HCT116 (cell line): ENCODE results near the gene POLE.

Experiments used
- CTCF ChIP-seq, 3 experiments: fragments of 200-600 bp in 1 of 3; sonication (generic) in 1 of 3; IDR thresholded peaks in 2 of 3; conservative IDR thresholded peaks in 1 of 3; 2 replicates each; pipeline ENCODE4 v1.5.1; 2012 to 2017; ENCODE audit warnings: low read depth in 2 of 3, low read length in 2 of 3, antibody characterized with exemption in 1 of 3, borderline replicate concordance in 1 of 3, control low read depth in 1 of 3, mild to moderate bottlenecking in 1 of 3, mixed read lengths in 1 of 3, mixed run types in 1 of 3, moderate library complexity in 1 of 3; ENCODE audit not compliant: insufficient read depth in 1 of 3
- EZH2 ChIP-seq: fragments of 200-600 bp; sonication (generic); IDR thresholded peaks from 2 replicates; pipeline ENCODE4 v1.6.1; 2017; ENCODE audit warnings: antibody characterized with exemption, mixed run types
- MAX ChIP-seq: IDR thresholded peaks from 2 replicates; pipeline ENCODE4 v1.6.1; 2012
- POLR2A ChIP-seq: IDR thresholded peaks from 2 replicates; pipeline ENCODE4 v1.7.0; 2011; ENCODE audit warnings: borderline replicate concordance; ENCODE audit not compliant: insufficient read depth, insufficient read length; ENCODE audit errors: extremely low read depth
- RAD21 ChIP-seq: IDR thresholded peaks from 2 replicates; pipeline ENCODE4 v1.6.1; 2012; ENCODE audit warnings: low read depth, mild to moderate bottlenecking
- SIN3A ChIP-seq: IDR thresholded peaks from 2 replicates; pipeline ENCODE4 v1.6.1; 2012; ENCODE audit warnings: low read depth
- SP1 ChIP-seq: IDR thresholded peaks from 2 replicates; pipeline ENCODE4 v1.6.1; 2012; ENCODE audit warnings: low read depth
- ZNF274 ChIP-seq: fragments of 200-500 bp; sonication (Bioruptor generic); IDR thresholded peaks from 2 replicates; pipeline ENCODE4 v1.6.1; 2014; ENCODE audit warnings: mild to moderate bottlenecking, low read depth, low read length, inconsistent platforms

- TF ChIP-seq EZH2 (no peak), CTCF (IDR thresholded peaks at IDR 0.05 in 2 of 3, conservative IDR thresholded peaks at IDR 0.05 in 1 of 3; ENCODE audit: borderline replicate concordance in 1 of 3, insufficient read depth in 1 of 3, low read depth in 2 of 3, low read length in 2 of 3) (no peak), MAX (no peak), SP1 (no peak), ZNF274 (no peak), POLR2A (no peak), SIN3A (no peak), RAD21 (no peak)
These were observed 32.2 kb upstream of the POLE start for GRCh38 chr12:132719141-132719953.
